ENCODE data around the gene CHDH. TPM values are rescaled to one million over a fixed set of nuclear protein-coding genes. Genes with fewer than 3 reads are reported as not detected.

CHDH gene
- total RNA-seq, 1 donor from 2014 or later, result 3.7 TPM

- intact Hi-C loops (cut with micrococcal nuclease), result no loop called here
- DNase-seq, result no peak
- H3K27me3 ChIP-seq (ENCODE audit: low read depth), result no peaks in the 10 kb centered on the region
- no peaks in the 10 kb centered on the region for H3K36me3 ChIP-seq
- H3K4me3 ChIP-seq, result no peak overlapping the region
- H3K9me3 ChIP-seq (replicated peaks), result no peaks in the 10 kb centered on the region
- no peak for TF ChIP-seq CTCF (IDR thresholded peaks at IDR 0.05; ENCODE audit: borderline replicate concordance)
- H3K27ac ChIP-seq (replicated peaks), result no peak overlapping the region
- H3K4me1 ChIP-seq, result no peaks in the 10 kb centered on the region
These were observed 11.0 kb downstream of the CHDH start for GRCh38 chr3:53835257-53835656.

- no peak overlapping the region for H3K4me3 ChIP-seq
- no peak for TF ChIP-seq CTCF (IDR thresholded peaks at IDR 0.05; ENCODE audit: borderline replicate concordance)
- H3K27ac ChIP-seq (replicated peaks), result no peak overlapping the region
- DNase-seq, result no peak
- H3K4me1 ChIP-seq, result no peaks in the 10 kb centered on the region
- H3K27me3 ChIP-seq (ENCODE audit: low read depth), result no peaks in the 10 kb centered on the region
- no peaks in the 10 kb centered on the region for H3K9me3 ChIP-seq (replicated peaks)
- intact Hi-C loops (cut with micrococcal nuclease), result no loop called here
- no peaks in the 10 kb centered on the region for H3K36me3 ChIP-seq
These were observed 11.7 kb downstream of the CHDH start for GRCh38 chr3:53834429-53835095.

- no peak overlapping the region for H3K4me3 ChIP-seq
- no peak for TF ChIP-seq CTCF (IDR thresholded peaks at IDR 0.05; ENCODE audit: borderline replicate concordance)
- no peak for DNase-seq
- no peak overlapping the region for H3K27ac ChIP-seq (replicated peaks)
- H3K4me1 ChIP-seq, result no peaks in the 10 kb centered on the region
- no peaks in the 10 kb centered on the region for H3K36me3 ChIP-seq
- H3K9me3 ChIP-seq (replicated peaks), result no peaks in the 10 kb centered on the region
- intact Hi-C loops (cut with micrococcal nuclease), result no loop called here
- no peaks in the 10 kb centered on the region for H3K27me3 ChIP-seq (ENCODE audit: low read depth)
These were observed 12.5 kb downstream of the CHDH start for GRCh38 chr3:53833700-53834099.

- intact Hi-C loops (cut with micrococcal nuclease), result no loop called here
- no peak overlapping the region for H3K4me3 ChIP-seq
- no peak for DNase-seq
- no peaks in the 10 kb centered on the region for H3K36me3 ChIP-seq
- H3K9me3 ChIP-seq (replicated peaks), result no peaks in the 10 kb centered on the region
- H3K4me1 ChIP-seq, result no peaks in the 10 kb centered on the region
- TF ChIP-seq CTCF (IDR thresholded peaks at IDR 0.05; ENCODE audit: borderline replicate concordance), result no peak
- H3K27ac ChIP-seq (replicated peaks), result no peak overlapping the region
- H3K27me3 ChIP-seq (ENCODE audit: low read depth), result no peaks in the 10 kb centered on the region
These were observed 13.1 kb downstream of the CHDH start for GRCh38 chr3:53833053-53833645.

GRCh38 chr3:53830944-53831343, 15.3 kb downstream of the CHDH start:
- no peaks in the 10 kb centered on the region for H3K4me1 ChIP-seq
- intact Hi-C loops (cut with micrococcal nuclease), result no loop called here
- H3K4me3 ChIP-seq, result no peak overlapping the region
- H3K27ac ChIP-seq (replicated peaks), result no peak overlapping the region
- TF ChIP-seq CTCF (IDR thresholded peaks at IDR 0.05; ENCODE audit: borderline replicate concordance), result no peak
- DNase-seq, result no peak
- H3K9me3 ChIP-seq (replicated peaks), result no peaks in the 10 kb centered on the region
- no peaks in the 10 kb centered on the region for H3K27me3 ChIP-seq (ENCODE audit: low read depth)
- no peaks in the 10 kb centered on the region for H3K36me3 ChIP-seq

Measured in left ventricle myocardium inferior (tissue), 1 donor.